ENCODE measurements around the gene B3GNT9.

The B3GNT9 gene

GRCh38 chr16:67150833-67151396, at the start of gene B3GNT9:
TSS of gene B3GNT9 (minus strand) at chr16:67150998. CDS start at chr16:67150485, 513 bp downstream.
- peak; percentile 44 to 63 for DNase-seq

GRCh38 chr16:67200491-67200890, 49.7 kb upstream of the B3GNT9 start:
- DNase-seq, result no peak

- DNase-seq, result no peak
These were observed 49.0 kb upstream of the B3GNT9 start for GRCh38 chr16:67199808-67200198.

GRCh38 chr16:67199011-67199807, 48.4 kb upstream of the B3GNT9 start, which contains the start of gene ELMO3:
TSS of gene ELMO3 (plus strand) at chr16:67199131. CDS start at chr16:67199327, 196 bp downstream.
- DNase-seq, result no peak

- DNase-seq, result peak in 1 of 2 experiments; percentile 35
These were observed 47.5 kb upstream of the B3GNT9 start for GRCh38 chr16:67198238-67198734.

- no peak for DNase-seq
These were observed 46.9 kb upstream of the B3GNT9 start for GRCh38 chr16:67197704-67198103.

GRCh38 chr16:67196881-67197280, 46.1 kb upstream of the B3GNT9 start:
- no peak for DNase-seq

GRCh38 chr16:67195676-67196075, 44.9 kb upstream of the B3GNT9 start:
- DNase-seq, result no peak

- no peak for DNase-seq
These were observed 43.5 kb upstream of the B3GNT9 start for GRCh38 chr16:67194260-67194659.

GRCh38 chr16:67193536-67193935, 42.7 kb upstream of the B3GNT9 start:
- no peak for DNase-seq

- no peak for DNase-seq
These were observed 42.1 kb upstream of the B3GNT9 start for GRCh38 chr16:67192781-67193361.

GRCh38 chr16:67191995-67192681, 41.3 kb upstream of the B3GNT9 start, which contains the start of gene E2F4:
TSS of gene E2F4 (plus strand) at chr16:67192155. CDS start at chr16:67192228, 73 bp downstream.
- DNase-seq, result peak; percentile 78 to 87

- DNase-seq, result no peak
These were observed 40.7 kb upstream of the B3GNT9 start for GRCh38 chr16:67191411-67191994.

GRCh38 chr16:67190448-67191399, 39.9 kb upstream of the B3GNT9 start:
- no peak for DNase-seq

- no peak for DNase-seq
These were observed 39.2 kb upstream of the B3GNT9 start, which contains the start of gene EXOC3L1 for GRCh38 chr16:67190041-67190440. TSS of gene EXOC3L1 (minus strand) at chr16:67190136. CDS start at chr16:67189676, 460 bp downstream.

GRCh38 chr16:67188798-67189197, 38.0 kb upstream of the B3GNT9 start:
- no peak for DNase-seq

GRCh38 chr16:67188323-67188722, 37.5 kb upstream of the B3GNT9 start:
- no peak for DNase-seq

GRCh38 chr16:67187175-67187890, 36.5 kb upstream of the B3GNT9 start:
- no peak for DNase-seq

- DNase-seq, result no peak
These were observed 35.8 kb upstream of the B3GNT9 start for GRCh38 chr16:67186550-67186950.

- DNase-seq, result no peak
These were observed 34.9 kb upstream of the B3GNT9 start for GRCh38 chr16:67185651-67186134.
